Nephron (organoid): ENCODE data around the gene CYP1A2.

ENCODE experiments used
- H3K27ac Mint-ChIP-seq, 3 experiments: 2 replicates each; pipeline ENCODE4 v1.8.0; 2020; ENCODE audit warnings: mixed read lengths in 3 of 3, mild to moderate bottlenecking in 2 of 3, moderate library complexity in 1 of 3
- H3K27me3 Mint-ChIP-seq: 2 replicates; pipeline ENCODE4 v1.8.0; 2021; ENCODE audit warnings: low read depth, mild to moderate bottlenecking, moderate library complexity, mixed read lengths
- H3K36me3 Mint-ChIP-seq: 2 replicates; pipeline ENCODE4 v1.8.0; 2020; ENCODE audit warnings: low read depth, mixed read lengths
- H3K4me1 Mint-ChIP-seq: 2 replicates; pipeline ENCODE4 v1.8.0; 2020; ENCODE audit warnings: mixed read lengths
- H3K4me3 Mint-ChIP-seq, 3 experiments: 2 replicates each; pipeline ENCODE4 v1.8.0; 2020; ENCODE audit warnings: mild to moderate bottlenecking in 3 of 3, mixed read lengths in 3 of 3, moderate library complexity in 2 of 3
- H3K9me3 Mint-ChIP-seq: 2 replicates; pipeline ENCODE4 v1.8.0; 2020; ENCODE audit warnings: mixed read lengths
- TF ChIP-seq, protein P1 (sequence below), 3 experiments: fragments of 200-600 bp; sonication (generic); IDR thresholded peaks; one replicate each; pipeline ENCODE4 v1.5.0; 2021; ENCODE audit warnings: antibody characterized with exemption in 3 of 3; ENCODE audit not compliant: unreplicated experiment in 3 of 3

CYP1A2 gene, protein sequence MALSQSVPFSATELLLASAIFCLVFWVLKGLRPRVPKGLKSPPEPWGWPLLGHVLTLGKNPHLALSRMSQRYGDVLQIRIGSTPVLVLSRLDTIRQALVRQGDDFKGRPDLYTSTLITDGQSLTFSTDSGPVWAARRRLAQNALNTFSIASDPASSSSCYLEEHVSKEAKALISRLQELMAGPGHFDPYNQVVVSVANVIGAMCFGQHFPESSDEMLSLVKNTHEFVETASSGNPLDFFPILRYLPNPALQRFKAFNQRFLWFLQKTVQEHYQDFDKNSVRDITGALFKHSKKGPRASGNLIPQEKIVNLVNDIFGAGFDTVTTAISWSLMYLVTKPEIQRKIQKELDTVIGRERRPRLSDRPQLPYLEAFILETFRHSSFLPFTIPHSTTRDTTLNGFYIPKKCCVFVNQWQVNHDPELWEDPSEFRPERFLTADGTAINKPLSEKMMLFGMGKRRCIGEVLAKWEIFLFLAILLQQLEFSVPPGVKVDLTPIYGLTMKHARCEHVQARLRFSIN

DNA sequence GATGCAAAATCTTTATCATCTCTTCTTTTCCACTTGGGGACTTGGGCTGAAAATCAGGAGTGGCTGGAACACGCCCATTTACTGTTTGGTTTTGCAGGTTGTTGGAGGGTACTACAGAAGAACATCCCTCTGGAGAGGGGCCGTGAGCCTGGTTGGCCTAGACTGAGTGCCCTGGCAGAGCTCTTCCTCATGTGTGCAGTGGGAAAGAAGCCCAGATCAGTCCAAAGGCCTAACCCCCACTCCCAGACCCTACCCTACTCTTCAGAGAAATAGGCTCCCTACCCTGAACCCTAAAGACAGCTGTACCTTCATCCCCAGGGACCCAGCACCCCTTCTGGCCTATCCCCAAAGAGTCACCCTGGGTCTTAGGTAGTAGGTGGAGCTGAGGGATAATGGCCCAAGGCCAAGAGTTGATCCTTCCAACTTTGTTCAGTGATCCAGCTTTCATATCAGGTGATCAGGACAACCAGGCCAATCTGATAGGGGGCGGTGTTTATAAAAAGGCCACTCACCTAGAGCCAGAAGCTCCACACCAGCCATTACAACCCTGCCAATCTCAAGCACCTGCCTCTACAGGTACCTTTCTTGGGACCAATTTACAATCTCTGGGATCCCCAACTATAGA lies at the start of gene CYP1A2:
Gene CYP1A2, plus strand, starts transcription at position 524 of the 625 bp plus-strand sequence. CDS start 894 bp downstream, outside the sequence.
- TF ChIP-seq, protein P1, sequence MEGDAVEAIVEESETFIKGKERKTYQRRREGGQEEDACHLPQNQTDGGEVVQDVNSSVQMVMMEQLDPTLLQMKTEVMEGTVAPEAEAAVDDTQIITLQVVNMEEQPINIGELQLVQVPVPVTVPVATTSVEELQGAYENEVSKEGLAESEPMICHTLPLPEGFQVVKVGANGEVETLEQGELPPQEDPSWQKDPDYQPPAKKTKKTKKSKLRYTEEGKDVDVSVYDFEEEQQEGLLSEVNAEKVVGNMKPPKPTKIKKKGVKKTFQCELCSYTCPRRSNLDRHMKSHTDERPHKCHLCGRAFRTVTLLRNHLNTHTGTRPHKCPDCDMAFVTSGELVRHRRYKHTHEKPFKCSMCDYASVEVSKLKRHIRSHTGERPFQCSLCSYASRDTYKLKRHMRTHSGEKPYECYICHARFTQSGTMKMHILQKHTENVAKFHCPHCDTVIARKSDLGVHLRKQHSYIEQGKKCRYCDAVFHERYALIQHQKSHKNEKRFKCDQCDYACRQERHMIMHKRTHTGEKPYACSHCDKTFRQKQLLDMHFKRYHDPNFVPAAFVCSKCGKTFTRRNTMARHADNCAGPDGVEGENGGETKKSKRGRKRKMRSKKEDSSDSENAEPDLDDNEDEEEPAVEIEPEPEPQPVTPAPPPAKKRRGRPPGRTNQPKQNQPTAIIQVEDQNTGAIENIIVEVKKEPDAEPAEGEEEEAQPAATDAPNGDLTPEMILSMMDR (IDR thresholded peaks at IDR 0.05; ENCODE audit: unreplicated experiment in 3 of 3), result no peak
- Mint-ChIP-seq H3K27ac (no peak within 1 kb of the TSS), H3K36me3 (no peaks in the 10 kb centered on the region), H3K4me3 (no peak within 1 kb of the TSS), H3K9me3 (no peaks in the 10 kb centered on the region), H3K27me3 (peaks cover 3% of the 10 kb centered on the region), H3K4me1 (peaks cover 8% of the 10 kb centered on the region)

DNA sequence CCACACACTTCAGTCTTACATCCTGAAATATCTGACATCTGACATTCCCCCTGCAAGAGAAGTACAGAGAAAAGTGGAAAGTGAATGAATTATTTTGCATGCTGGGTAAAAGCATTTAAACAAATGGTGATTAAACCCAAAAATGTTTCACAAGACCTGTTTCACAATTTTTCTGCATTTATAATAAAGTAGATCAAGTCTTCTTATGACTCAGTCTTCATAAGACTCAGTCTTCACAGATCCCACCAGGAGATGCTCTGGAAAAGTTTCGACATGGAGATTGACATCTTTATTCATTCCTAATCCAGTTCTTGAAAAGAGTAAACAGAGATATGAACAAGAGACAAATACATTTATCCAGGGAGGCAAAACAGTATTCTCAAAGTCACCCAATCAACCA lies 39.6 kb upstream of the CYP1A2 start:
- Mint-ChIP-seq H3K4me3 (no peak overlapping the region), H3K4me1 (no peaks in the 10 kb centered on the region), H3K9me3 (no peaks in the 10 kb centered on the region), H3K27me3 (peaks cover 31% of the 10 kb centered on the region), H3K27ac (no peak overlapping the region), H3K36me3 (no peaks in the 10 kb centered on the region)
- TF ChIP-seq, protein P1 (IDR thresholded peaks at IDR 0.05; ENCODE audit: unreplicated experiment in 3 of 3), result no peak

DNA sequence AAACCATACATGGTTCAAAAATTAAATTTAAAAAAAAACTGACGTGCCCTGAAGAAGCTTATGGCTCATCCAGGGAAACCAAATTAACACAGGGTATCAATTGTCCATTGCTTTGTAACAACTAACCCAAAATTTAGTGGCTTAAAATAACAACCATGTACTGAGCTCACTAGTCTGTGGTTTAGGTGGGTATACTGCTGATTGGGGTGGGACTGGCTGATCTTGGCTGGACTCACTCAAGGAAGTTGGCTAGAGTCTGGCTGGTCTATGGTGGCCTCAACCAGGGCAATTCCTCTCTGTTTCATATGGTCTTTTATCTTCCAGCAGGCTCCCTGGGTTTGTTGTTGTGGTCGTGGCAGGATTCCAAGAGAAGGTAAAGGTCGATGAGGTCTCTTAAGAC lies 38.8 kb upstream of the CYP1A2 start:
- H3K4me3 Mint-ChIP-seq, result no peak overlapping the region
- no peaks in the 10 kb centered on the region for H3K36me3 Mint-ChIP-seq
- H3K4me1 Mint-ChIP-seq, result no peaks in the 10 kb centered on the region
- H3K27me3 Mint-ChIP-seq, result peaks cover 31% of the 10 kb centered on the region
- H3K9me3 Mint-ChIP-seq, result no peaks in the 10 kb centered on the region
- TF ChIP-seq, protein P1 (IDR thresholded peaks at IDR 0.05; ENCODE audit: unreplicated experiment in 3 of 3), result no peak
- H3K27ac Mint-ChIP-seq, result no peak overlapping the region

DNA sequence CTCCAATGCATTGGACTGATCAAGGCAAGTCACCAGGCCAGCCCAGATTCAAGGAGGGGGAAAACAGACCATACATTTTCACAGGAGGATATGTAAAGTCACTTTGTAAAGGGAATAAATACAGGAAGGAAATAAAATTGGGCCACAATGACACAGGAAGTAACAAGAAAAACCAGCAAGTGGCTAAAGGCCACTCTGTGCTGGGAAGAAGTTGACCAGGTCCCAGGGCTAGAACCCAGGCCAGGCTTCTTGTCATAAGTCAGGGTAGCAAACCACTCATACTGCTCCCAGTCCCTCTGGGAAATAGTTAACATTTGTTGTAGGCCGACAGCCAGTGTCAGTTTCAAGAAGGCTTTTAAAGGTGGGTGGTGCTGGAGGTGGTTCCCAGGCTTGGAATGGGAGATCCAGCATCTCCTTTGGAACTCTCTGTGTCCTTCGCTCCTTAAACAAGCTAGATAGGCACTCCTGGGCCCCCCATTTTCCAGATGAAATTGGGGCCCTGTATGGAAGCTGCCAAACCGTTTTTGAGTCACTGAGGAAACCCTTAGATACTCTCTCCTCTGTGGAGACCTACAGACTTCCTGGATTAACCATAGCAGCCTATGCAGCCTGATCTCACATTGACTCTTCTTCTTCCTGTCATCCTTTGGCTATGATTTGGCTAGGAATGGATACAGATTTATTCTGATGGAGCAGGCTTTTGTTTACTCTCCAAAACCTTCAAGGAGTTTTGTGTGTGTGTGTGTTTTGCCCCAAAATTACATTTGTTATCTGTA lies 38.1 kb upstream of the CYP1A2 start:
- Mint-ChIP-seq H3K9me3 (no peaks in the 10 kb centered on the region), H3K27me3 (peaks cover 28% of the 10 kb centered on the region), H3K27ac (no peak overlapping the region), H3K4me3 (no peak overlapping the region), H3K4me1 (no peaks in the 10 kb centered on the region), H3K36me3 (no peaks in the 10 kb centered on the region)
- TF ChIP-seq, protein P1 (IDR thresholded peaks at IDR 0.05; ENCODE audit: unreplicated experiment in 3 of 3), result no peak

DNA sequence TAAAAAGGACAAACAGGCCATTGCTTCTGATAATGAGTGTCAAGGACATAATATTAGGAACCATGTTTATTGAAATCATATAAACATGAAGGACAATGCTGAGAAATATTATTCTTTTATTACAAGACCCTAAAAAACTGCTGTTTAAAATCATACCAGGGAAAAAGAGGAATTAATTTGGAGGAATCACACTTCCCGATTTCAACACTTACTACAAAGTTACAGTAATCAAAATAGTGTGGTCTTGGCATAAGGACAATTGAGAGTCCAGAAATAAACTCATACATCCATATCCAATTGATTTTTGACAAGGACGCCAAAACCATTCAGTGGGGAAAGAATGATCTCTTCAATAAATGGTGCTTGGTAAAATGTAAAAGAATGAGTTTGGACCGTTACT lies 36.3 kb upstream of the CYP1A2 start:
- TF ChIP-seq, protein P1 (IDR thresholded peaks at IDR 0.05; ENCODE audit: unreplicated experiment in 3 of 3), result no peak
- H3K4me1 Mint-ChIP-seq, result no peaks in the 10 kb centered on the region
- no peak overlapping the region for H3K4me3 Mint-ChIP-seq
- H3K27ac Mint-ChIP-seq, result no peak overlapping the region
- no peaks in the 10 kb centered on the region for H3K36me3 Mint-ChIP-seq
- H3K27me3 Mint-ChIP-seq, result peaks cover 16% of the 10 kb centered on the region
- H3K9me3 Mint-ChIP-seq, result no peaks in the 10 kb centered on the region
